AG09319 (cell line): Measurements from ENCODE around the gene CHRM3.

Experiments used
- DNase-seq: peaks from one replicate; pipeline ENCODE4 v3.0.0-alpha.2; 2010; ENCODE audit warnings: low read depth; ENCODE audit errors: extremely low read depth
- CTCF ChIP-seq: IDR thresholded peaks from 2 replicates; pipeline ENCODE4 v1.5.1; 2011; ENCODE audit warnings: low read depth, mild to moderate bottlenecking, inconsistent platforms, low read length, moderate library complexity

Gene CHRM3

GRCh38 chr1:239427712-239428111 is 41.3 kb downstream of the CHRM3 start:
- TF ChIP-seq CTCF, result no peak
- DNase-seq, result no peak

- DNase-seq, result no peak
- TF ChIP-seq CTCF, result no peak
Measured at GRCh38 chr1:239428120-239428710, 41.8 kb downstream of the CHRM3 start.

- DNase-seq, result no peak
- no peak for TF ChIP-seq CTCF
Measured at GRCh38 chr1:239429163-239429562, 42.8 kb downstream of the CHRM3 start.

- no peak for TF ChIP-seq CTCF
- DNase-seq, result no peak
Measured at GRCh38 chr1:239432255-239432654, 45.9 kb downstream of the CHRM3 start.

- no peak for TF ChIP-seq CTCF
- no peak for DNase-seq
Measured at GRCh38 chr1:239434181-239434580, 47.8 kb downstream of the CHRM3 start.
